OCI-LY7 (cell line): Measurements from ENCODE around the gene THRB.

Experiments
- CTCF ChIP-seq: fragments of 200-600 bp; sonication (generic); conservative IDR thresholded peaks from 2 replicates; pipeline ENCODE4 v1.5.1; 2014; ENCODE audit warnings: mild to moderate bottlenecking, antibody characterized with exemption, low read length, moderate library complexity, mixed read lengths
- EZH2phosphoT487 ChIP-seq: fragments of 200-600 bp; sonication (generic); IDR thresholded peaks from 2 replicates; pipeline ENCODE4 v1.6.1; 2018; ENCODE audit warnings: low read depth, borderline replicate concordance, mild to moderate bottlenecking, mixed run types, antibody characterized with exemption, low read length, moderate library complexity, mixed read lengths

GRCh38 chr3:24479816-24480215 lies 14.8 kb downstream of the THRB start:
- TF ChIP-seq CTCF = no peak
- TF ChIP-seq EZH2phosphoT487 = no peak
